Measurements from ENCODE around the gene NANOGP8. TPM values are rescaled to one million over a fixed set of nuclear protein-coding genes. Genes with fewer than 3 reads are reported as not detected.
"Not testable (repeated sequence)": the region's sequence is repeated elsewhere in the genome, so short reads cannot be mapped to it uniquely, and the experiment has no call there.

Gene NANOGP8
- total RNA-seq: 0.91 TPM in 1 of 2 replicates, not detected in the other
- 0.18 TPM for polyA plus RNA-seq (2012)

DNA sequence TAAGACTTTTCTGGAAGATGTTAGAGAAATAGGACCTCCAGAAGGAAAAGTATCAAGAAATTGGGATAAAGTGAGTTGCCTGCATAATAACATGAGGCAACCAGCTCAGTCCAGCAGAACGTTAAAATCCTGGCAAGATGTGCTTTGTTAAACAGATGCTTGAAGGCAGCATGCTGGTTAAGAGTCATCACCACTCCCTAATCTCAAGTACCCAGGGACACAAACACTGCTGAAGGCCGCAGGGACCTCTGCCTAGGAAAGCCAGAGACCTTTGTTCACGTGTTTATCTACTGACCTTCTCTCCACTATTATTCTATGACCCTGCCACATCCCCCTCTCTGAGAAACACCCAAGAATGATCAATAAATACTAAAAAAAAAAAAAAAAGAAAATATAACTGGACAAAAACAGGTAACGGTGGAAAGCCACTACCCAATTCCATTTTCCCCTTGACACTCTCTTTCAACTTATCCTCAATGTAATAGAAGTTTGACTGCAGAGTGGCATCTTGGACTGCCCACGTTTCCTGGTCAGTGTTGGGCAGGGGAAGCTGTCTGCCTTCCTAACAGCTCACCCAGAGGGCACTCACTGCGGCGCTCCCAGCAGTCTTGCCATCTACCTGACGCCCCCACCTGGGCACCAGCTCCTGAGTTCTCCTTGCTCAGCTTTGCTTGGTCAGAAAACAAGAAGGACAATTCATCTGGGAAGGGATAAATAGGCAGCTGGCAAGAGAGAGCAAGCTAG lies at the start of gene NANOGP8:
Gene NANOGP8 (minus strand): TSS at position 120 of the 744 bp plus-strand sequence. CDS start 185 bp downstream, outside the sequence.
- not testable (repeated sequence) for DNase-seq (ENCODE audit: low read depth)

GRCh38 chr15:35134299-35134698 lies 49.2 kb upstream of the NANOGP8 start:
- DNase-seq (ENCODE audit: low read depth): no peak

GRCh38 chr15:35130245-35130644 lies 45.1 kb upstream of the NANOGP8 start:
- DNase-seq (ENCODE audit: low read depth): no peak

DNA sequence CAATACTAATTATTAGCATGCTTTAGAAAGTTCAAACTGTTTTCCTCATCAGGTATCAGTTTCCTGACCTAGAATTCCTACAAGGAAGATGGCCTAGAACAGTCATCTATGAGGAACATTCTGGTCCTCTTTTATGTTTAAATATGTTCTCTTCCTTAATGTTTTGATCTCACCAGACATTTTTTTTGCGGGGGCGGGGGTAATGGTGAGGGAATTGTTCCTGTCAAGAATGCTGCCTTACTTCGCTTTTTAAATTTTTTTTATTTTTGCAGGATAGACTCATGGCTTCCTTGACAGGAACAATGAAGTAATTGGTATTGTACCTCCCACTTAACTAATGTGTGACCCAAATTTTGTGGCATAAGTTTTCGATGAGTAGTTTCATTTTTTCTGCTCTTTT lies 44.3 kb upstream of the NANOGP8 start:
- DNase-seq (ENCODE audit: low read depth): no peak

DNA sequence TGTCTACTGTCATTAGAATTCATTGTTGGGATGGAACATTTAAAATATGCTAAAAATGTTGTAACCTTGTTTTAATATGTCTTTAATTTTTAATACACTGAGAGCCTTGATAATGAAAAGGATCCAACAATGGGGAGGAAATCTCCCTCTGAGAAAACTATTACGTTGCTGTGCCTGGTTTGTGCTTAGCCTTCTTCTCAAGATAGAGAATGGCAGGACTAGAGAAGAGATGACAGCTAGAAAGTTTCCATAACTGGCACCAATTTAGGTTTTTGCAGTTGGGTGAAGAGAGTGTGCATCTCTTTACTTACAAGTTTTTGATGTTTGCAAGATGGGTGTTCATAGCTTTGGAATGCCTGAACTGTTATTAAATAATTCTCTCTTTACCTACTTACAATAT lies 42.6 kb upstream of the NANOGP8 start:
- DNase-seq (ENCODE audit: low read depth): no peak

DNA sequence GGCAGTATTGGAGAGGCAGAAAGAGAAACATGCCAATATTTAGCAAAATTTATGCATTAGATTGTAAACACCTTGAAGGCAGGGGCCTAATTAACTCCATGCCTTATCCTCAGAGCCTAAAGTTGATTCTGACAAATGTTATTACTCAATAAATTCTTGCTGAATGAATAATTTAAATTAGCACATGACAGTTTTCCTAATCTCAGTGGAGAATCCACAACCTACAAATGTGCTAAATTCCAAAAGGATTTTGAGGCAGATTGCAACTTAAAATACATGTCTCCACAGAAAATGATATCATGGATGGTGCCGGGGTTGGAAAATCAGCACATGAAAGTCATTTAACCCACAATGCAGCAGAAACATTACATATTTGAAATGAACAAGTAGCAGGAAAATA lies 41.1 kb upstream of the NANOGP8 start:
- DNase-seq (ENCODE audit: low read depth): no peak

GRCh38 chr15:35123743-35124142 lies 38.6 kb upstream of the NANOGP8 start:
- DNase-seq (ENCODE audit: low read depth): peak; percentile 35

DNA sequence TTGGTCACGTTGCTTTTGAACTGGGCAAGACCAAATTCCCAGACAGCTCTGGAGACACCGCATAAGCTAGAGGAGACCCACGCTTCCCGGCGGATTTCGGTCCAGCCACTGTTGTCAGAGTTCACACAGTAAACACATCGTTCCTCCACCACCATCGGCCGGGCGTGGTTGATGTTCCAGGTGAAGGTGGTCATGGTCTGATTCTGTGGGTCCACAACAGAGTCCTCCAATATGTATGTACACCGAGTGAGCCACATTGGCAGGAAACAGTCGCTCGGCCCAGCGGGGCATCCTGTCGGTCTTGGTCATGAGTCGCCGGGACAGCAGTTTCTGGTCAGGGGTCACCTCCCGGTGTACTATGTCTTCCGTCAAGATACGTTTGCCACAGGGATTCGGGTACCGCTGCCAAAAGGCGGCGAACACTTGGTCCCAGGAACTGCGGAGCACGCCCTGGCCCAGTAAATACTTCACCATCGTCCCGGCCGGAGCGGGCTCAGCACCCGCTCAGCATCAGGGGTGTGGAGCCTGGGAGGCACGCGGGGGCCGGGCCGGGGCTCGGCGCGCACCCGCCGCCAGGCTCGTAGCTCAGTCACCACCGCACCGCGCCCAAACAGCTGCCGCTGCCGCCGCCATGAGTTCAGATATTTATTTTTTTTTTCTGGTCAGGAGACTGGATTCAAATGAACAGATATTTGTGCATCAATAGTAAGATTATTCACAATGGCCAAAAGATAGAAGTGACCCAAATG lies 36.7 kb upstream of the NANOGP8 start:
- DNase-seq (ENCODE audit: low read depth): no peak

DNA sequence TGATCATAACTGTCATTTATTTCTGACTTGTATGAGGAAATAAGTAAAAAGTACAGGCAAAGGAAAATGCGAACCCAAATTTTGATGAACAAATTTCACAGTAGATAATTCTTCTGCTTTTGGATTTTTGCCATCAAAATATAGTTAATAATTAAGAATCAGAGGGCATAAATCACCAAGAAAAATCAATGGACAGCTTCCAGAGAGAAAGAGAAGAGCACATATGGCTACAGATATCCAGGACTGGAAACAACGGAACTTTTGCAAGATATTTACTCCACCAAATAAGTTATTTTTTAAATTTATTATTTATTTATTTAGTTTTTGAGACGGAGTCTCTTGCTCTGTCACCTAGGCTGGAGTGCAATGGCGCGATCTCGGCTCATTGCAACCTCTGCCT lies 35.1 kb upstream of the NANOGP8 start:
- DNase-seq (ENCODE audit: low read depth): no peak

GRCh38 chr15:35118960-35119359 lies 33.9 kb upstream of the NANOGP8 start:
- DNase-seq (ENCODE audit: low read depth): no peak

DNA sequence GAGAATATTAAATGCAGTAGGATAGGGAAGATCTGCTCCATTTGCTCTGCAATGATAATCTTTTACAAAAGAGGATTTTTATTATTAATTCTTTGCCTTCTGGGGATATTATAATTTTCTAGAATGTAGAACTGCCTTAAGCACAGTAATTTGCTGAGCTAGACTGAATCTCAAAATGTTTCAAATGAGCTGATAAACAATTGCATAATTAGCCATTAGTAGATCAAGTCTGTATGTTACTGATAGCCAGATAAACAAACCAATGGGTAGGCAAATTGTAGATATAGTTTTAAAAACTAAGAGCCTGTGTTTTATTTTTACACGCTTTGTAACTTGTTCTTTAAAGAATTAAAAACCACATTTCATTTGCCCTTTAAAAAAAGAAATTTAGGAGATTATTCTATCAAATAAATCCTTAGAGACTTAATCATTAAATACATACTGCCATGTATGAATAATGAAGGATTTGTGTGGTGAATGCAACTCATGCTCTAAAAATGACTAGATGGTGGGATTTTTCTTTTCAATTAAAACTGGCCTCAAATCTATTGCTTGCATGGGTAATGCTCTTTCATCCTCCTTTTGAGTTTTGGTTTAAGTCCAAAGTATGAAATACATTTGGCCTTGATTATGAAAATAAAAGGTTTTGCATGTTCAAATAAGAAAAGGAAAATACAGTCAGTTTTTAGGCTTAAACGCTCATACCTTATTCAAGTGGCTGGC lies 32.6 kb upstream of the NANOGP8 start:
- DNase-seq (ENCODE audit: low read depth): no peak

- peak; percentile 73 for DNase-seq (ENCODE audit: low read depth)
These were observed 30.1 kb upstream of the NANOGP8 start for GRCh38 chr15:35115155-35115725.

- DNase-seq (ENCODE audit: low read depth): no peak
These were observed 27.3 kb upstream of the NANOGP8 start for GRCh38 chr15:35112346-35112745.

GRCh38 chr15:35111861-35112260 lies 26.8 kb upstream of the NANOGP8 start:
- no peak for DNase-seq (ENCODE audit: low read depth)

- DNase-seq (ENCODE audit: low read depth): no peak
These were observed 23.4 kb upstream of the NANOGP8 start for GRCh38 chr15:35108453-35108852.

DNA sequence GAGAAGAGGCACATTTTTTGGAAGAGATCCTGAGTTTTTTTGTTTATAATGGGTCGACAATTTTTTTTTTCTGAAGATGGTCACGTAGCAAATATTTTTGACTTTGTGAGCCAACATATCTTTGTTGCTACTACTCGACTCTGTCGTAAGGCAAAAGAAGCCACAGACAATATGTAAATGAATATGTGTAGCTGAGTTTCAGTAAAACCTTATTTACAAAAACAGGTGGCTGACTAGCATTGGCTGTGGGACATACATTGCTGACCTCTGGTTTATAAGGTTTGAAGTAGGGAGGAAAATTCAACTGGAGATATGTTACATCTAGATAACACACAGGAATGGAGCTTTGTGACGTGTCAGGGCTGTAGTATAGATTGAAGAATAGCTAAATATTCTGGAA lies 22.5 kb upstream of the NANOGP8 start:
- no peak for DNase-seq (ENCODE audit: low read depth)

- no peak for DNase-seq (ENCODE audit: low read depth)
These were observed 22.0 kb upstream of the NANOGP8 start for GRCh38 chr15:35107122-35107521.

GRCh38 chr15:35104526-35105147 lies 19.5 kb upstream of the NANOGP8 start:
- DNase-seq (ENCODE audit: low read depth): no peak

- no peak for DNase-seq (ENCODE audit: low read depth)
These were observed 17.1 kb upstream of the NANOGP8 start for GRCh38 chr15:35102186-35102585.

GRCh38 chr15:35101335-35101734 lies 16.2 kb upstream of the NANOGP8 start:
- DNase-seq (ENCODE audit: low read depth): no peak

DNA sequence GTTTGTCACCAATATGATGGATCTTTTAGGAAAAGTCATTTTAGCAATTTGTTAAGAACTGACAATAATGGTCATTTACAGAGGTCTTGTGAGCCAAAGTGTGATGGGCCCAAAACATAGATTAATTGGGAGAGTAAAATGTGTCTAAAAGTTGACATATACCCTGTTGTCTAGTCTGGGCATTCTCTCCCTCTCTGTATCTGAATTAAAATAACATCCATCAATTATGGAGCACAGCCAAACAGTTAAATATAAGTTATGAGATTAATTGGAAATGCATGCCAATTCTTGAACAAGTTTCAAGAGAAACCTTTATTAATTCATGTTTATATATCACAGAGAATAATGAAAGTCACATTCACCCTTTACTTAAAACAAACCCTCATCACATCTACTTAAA lies 13.6 kb upstream of the NANOGP8 start:
- DNase-seq (ENCODE audit: low read depth): no peak

Measured in myocyte (in vitro differentiated cells).